Measurements from ENCODE around the gene SSC5D.
A peak's percentile ranks its signal among the peaks of the same experiment; 100 is the strongest.

SSC5D gene

DNA sequence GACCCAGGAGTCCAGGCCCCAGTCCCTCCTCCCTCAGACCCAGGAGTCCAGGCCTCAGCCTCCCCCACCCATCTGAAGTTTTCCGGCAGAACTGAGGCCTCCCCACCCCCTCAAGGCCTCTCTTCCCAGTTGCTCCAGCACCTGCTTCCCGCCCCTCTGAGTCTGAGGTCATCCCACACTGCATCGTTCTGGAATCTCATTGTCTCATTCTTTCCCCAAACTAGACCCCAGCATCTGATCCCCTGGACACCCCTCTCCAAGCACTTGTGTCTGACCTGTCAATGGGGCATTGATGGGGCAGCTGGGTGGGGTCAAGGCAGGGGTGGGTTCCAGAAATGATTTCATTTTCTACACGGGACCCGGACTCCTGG lies 49.5 kb downstream of the SSC5D start (continued):
- TF ChIP-seq ZNF335 (tag by site-specific recombination; conservative IDR thresholded peaks at IDR 0.05) (peak; percentile 47; the same call in 1 of the 2 replicates), KLF8 (tag by site-specific recombination; IDR thresholded peaks at IDR 0.05) (no peak), ZBTB48 (tag by site-specific recombination; IDR thresholded peaks at IDR 0.05) (no peak), ZNF610 (tag by site-specific recombination; IDR thresholded peaks at IDR 0.05; ENCODE audit: borderline replicate concordance) (no peak), ZNF354C (tag by site-specific recombination; IDR thresholded peaks at IDR 0.05; ENCODE audit: borderline replicate concordance, low read depth) (no peak), ZNF423 (tag by site-specific recombination; IDR thresholded peaks at IDR 0.05) (no peak), ZNF514 (tag by site-specific recombination; IDR thresholded peaks at IDR 0.05) (no peak), ZNF561 (tag by site-specific recombination; IDR thresholded peaks at IDR 0.05; ENCODE audit: borderline replicate concordance) (no peak), ZNF629 (tag by site-specific recombination; IDR thresholded peaks at IDR 0.05) (no peak), ZFP41 (tag by site-specific recombination; IDR thresholded peaks at IDR 0.05; ENCODE audit: borderline replicate concordance) (no peak), TRIM28 (IDR thresholded peaks at IDR 0.05; ENCODE audit: borderline replicate concordance, low read length) (no peak), ZNF121 (tag by site-specific recombination; IDR thresholded peaks at IDR 0.05) (no peak), GLIS1 (tag by site-specific recombination; IDR thresholded peaks at IDR 0.05) (peak; percentile 65), ZBTB8A (tag by site-specific recombination; IDR thresholded peaks at IDR 0.05) (no peak), OVOL3 (tag by site-specific recombination; IDR thresholded peaks at IDR 0.05) (no peak), KLF1 (tag by site-specific recombination; IDR thresholded peaks at IDR 0.05) (peak; percentile 50), ZNF146 (tag by site-specific recombination; IDR thresholded peaks at IDR 0.05) (no peak), ZNF10 (tag by site-specific recombination; IDR thresholded peaks at IDR 0.05) (peak; percentile 61; the same call in 1 of the 2 replicates), SCRT2 (tag by site-specific recombination; IDR thresholded peaks at IDR 0.05) (no peak), SETDB1 (IDR thresholded peaks at IDR 0.05; ENCODE audit: insufficient read length, low read length) (no peak), ZNF140 (tag by site-specific recombination; IDR thresholded peaks at IDR 0.05) (no peak)
- TF ChIP-seq, protein P1, sequence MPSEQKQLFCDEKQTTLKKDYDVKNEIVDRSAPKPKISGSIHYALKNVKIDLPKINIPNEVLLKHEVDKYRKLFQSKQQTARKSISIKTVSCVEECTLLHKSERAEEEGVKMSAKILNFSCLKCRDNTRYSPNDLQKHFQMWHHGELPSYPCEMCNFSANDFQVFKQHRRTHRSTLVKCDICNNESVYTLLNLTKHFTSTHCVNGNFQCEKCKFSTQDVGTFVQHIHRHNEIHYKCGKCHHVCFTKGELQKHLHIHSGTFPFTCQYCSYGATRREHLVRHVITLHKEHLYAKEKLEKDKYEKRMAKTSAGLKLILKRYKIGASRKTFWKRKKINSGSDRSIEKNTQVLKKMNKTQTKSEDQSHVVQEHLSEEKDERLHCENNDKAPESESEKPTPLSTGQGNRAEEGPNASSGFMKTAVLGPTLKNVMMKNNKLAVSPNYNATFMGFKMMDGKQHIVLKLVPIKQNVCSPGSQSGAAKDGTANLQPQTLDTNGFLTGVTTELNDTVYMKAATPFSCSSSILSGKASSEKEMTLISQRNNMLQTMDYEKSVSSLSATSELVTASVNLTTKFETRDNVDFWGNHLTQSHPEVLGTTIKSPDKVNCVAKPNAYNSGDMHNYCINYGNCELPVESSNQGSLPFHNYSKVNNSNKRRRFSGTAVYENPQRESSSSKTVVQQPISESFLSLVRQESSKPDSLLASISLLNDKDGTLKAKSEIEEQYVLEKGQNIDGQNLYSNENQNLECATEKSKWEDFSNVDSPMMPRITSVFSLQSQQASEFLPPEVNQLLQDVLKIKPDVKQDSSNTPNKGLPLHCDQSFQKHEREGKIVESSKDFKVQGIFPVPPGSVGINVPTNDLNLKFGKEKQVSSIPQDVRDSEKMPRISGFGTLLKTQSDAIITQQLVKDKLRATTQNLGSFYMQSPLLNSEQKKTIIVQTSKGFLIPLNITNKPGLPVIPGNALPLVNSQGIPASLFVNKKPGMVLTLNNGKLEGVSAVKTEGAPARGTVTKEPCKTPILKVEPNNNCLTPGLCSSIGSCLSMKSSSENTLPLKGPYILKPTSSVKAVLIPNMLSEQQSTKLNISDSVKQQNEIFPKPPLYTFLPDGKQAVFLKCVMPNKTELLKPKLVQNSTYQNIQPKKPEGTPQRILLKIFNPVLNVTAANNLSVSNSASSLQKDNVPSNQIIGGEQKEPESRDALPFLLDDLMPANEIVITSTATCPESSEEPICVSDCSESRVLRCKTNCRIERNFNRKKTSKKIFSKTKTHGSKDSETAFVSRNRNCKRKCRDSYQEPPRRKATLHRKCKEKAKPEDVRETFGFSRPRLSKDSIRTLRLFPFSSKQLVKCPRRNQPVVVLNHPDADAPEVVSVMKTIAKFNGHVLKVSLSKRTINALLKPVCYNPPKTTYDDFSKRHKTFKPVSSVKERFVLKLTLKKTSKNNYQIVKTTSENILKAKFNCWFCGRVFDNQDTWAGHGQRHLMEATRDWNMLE (tag by site-specific recombination; conservative IDR thresholded peaks at IDR 0.05; ENCODE audit: low read depth): no peak
- TF ChIP-seq, protein P2, sequence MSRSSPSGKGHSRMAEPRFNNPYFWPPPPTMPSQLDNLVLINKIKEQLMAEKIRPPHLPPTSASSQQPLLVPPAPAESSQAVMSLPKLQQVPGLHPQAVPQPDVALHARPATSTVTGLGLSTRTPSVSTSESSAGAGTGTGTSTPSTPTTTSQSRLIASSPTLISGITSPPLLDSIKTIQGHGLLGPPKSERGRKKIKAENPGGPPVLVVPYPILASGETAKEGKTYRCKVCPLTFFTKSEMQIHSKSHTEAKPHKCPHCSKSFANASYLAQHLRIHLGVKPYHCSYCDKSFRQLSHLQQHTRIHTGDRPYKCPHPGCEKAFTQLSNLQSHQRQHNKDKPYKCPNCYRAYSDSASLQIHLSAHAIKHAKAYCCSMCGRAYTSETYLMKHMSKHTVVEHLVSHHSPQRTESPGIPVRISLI (tag by site-specific recombination; IDR thresholded peaks at IDR 0.05): no peak
- TF ChIP-seq, protein P3, sequence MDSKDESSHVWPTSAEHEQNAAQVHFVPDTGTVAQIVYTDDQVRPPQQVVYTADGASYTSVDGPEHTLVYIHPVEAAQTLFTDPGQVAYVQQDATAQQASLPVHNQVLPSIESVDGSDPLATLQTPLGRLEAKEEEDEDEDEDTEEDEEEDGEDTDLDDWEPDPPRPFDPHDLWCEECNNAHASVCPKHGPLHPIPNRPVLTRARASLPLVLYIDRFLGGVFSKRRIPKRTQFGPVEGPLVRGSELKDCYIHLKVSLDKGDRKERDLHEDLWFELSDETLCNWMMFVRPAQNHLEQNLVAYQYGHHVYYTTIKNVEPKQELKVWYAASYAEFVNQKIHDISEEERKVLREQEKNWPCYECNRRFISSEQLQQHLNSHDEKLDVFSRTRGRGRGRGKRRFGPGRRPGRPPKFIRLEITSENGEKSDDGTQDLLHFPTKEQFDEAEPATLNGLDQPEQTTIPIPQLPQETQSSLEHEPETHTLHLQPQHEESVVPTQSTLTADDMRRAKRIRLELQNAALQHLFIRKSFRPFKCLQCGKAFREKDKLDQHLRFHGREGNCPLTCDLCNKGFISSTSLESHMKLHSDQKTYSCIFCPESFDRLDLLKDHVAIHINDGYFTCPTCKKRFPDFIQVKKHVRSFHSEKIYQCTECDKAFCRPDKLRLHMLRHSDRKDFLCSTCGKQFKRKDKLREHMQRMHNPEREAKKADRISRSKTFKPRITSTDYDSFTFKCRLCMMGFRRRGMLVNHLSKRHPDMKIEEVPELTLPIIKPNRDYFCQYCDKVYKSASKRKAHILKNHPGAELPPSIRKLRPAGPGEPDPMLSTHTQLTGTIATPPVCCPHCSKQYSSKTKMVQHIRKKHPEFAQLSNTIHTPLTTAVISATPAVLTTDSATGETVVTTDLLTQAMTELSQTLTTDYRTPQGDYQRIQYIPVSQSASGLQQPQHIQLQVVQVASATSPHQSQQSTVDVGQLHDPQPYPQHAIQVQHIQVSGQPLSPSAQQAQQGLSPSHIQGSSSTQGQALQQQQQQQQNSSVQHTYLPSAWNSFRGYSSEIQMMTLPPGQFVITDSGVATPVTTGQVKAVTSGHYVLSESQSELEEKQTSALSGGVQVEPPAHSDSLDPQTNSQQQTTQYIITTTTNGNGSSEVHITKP (tag by site-specific recombination; IDR thresholded peaks at IDR 0.05): 0 out of 2 replicates have a peak, but pooled peaks have one; percentile 36
- TF ChIP-seq, protein P4, sequence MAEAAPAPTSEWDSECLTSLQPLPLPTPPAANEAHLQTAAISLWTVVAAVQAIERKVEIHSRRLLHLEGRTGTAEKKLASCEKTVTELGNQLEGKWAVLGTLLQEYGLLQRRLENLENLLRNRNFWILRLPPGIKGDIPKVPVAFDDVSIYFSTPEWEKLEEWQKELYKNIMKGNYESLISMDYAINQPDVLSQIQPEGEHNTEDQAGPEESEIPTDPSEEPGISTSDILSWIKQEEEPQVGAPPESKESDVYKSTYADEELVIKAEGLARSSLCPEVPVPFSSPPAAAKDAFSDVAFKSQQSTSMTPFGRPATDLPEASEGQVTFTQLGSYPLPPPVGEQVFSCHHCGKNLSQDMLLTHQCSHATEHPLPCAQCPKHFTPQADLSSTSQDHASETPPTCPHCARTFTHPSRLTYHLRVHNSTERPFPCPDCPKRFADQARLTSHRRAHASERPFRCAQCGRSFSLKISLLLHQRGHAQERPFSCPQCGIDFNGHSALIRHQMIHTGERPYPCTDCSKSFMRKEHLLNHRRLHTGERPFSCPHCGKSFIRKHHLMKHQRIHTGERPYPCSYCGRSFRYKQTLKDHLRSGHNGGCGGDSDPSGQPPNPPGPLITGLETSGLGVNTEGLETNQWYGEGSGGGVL (tag by site-specific recombination; IDR thresholded peaks at IDR 0.05): peak; percentile 25; the same call in 1 of the 2 replicates
- TF ChIP-seq, protein P5, sequence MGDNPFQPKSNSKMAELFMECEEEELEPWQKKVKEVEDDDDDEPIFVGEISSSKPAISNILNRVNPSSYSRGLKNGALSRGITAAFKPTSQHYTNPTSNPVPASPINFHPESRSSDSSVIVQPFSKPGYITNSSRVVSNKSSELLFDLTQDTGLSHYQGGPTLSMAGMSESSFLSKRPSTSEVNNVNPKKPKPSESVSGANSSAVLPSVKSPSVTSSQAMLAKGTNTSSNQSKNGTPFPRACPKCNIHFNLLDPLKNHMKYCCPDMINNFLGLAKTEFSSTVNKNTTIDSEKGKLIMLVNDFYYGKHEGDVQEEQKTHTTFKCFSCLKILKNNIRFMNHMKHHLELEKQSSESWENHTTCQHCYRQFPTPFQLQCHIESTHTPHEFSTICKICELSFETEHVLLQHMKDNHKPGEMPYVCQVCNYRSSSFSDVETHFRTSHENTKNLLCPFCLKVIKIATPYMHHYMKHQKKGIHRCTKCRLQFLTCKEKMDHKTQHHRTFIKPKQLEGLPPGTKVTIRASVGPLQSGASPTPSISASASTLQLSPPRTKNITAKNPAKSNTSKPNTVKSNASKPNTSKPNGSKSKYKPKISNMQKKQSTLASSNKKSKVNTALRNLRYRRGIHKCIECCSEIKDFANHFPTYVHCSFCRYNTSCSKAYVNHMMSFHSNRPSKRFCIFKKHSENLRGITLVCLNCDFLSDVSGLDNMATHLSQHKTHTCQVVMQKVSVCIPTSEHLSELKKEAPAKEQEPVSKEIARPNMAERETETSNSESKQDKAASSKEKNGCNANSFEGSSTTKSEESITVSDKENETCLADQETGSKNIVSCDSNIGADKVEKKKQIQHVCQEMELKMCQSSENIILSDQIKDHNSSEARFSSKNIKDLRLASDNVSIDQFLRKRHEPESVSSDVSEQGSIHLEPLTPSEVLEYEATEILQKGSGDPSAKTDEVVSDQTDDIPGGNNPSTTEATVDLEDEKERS (tag by site-specific recombination; IDR thresholded peaks at IDR 0.05): no peak
